AG09309 (cell line): ENCODE measurements around the gene TNS4.

Source experiments
- DNase-seq: peaks from one replicate; pipeline ENCODE4 v3.0.0-alpha.2; 2010; ENCODE audit warnings: low read depth
- H3K4me3 ChIP-seq: 2 replicates; pipeline ENCODE4 v1.5.1; 2011; ENCODE audit warnings: mild to moderate bottlenecking, low read depth, low read length, moderate library complexity; ENCODE audit not compliant: control insufficient read depth
- CTCF ChIP-seq: IDR thresholded peaks from 2 replicates; pipeline ENCODE4 v1.5.1; 2011; ENCODE audit warnings: mild to moderate bottlenecking, low read depth, low read length, inconsistent platforms; ENCODE audit not compliant: insufficient read depth, control insufficient read depth; ENCODE audit errors: missing control alignments

Gene TNS4

GRCh38 chr17:40519089-40519775, 17.8 kb upstream of the TNS4 start:
- no peak overlapping the region for H3K4me3 ChIP-seq

GRCh38 chr17:40518401-40519088, 17.1 kb upstream of the TNS4 start:
- no peak for TF ChIP-seq CTCF
- no peak for DNase-seq
- no peak overlapping the region for H3K4me3 ChIP-seq

More at GRCh38 chr17:40519089-40519775, 17.8 kb upstream of the TNS4 start:
- DNase-seq, result no peak
- no peak for TF ChIP-seq CTCF

GRCh38 chr17:40517981-40518380, 16.6 kb upstream of the TNS4 start:
- no peak for DNase-seq
- H3K4me3 ChIP-seq, result no peak overlapping the region
- TF ChIP-seq CTCF, result no peak

- no peak for DNase-seq
- TF ChIP-seq CTCF, result no peak
- H3K4me3 ChIP-seq, result no peak overlapping the region
Observed at GRCh38 chr17:40517286-40517662, 15.9 kb upstream of the TNS4 start.

- TF ChIP-seq CTCF, result no peak
Observed at GRCh38 chr17:40516581-40517285, 15.3 kb upstream of the TNS4 start.

GRCh38 chr17:40515491-40516041, 14.1 kb upstream of the TNS4 start:
- H3K4me3 ChIP-seq, result no peak overlapping the region
- TF ChIP-seq CTCF, result no peak
- DNase-seq, result no peak

More at GRCh38 chr17:40516581-40517285, 15.3 kb upstream of the TNS4 start:
- H3K4me3 ChIP-seq, result no peak overlapping the region
- no peak for DNase-seq
